ENCODE data around the gene IGSF3.
A peak's percentile ranks its signal among the peaks of the same experiment; 100 is the strongest.

Gene IGSF3

GRCh38 chr1:116553386-116554115 is 114.0 kb downstream of the IGSF3 start:
- DNase-seq, result no peak

GRCh38 chr1:116546354-116546977 is 121.1 kb downstream of the IGSF3 start:
- DNase-seq, result no peak

- no peak for DNase-seq
These were observed 122.2 kb downstream of the IGSF3 start for GRCh38 chr1:116545359-116545705.

GRCh38 chr1:116544588-116545358 is 122.8 kb downstream of the IGSF3 start:
- no peak for DNase-seq

GRCh38 chr1:116540088-116540487 is 127.4 kb downstream of the IGSF3 start:
- peak; percentile 71 for DNase-seq

GRCh38 chr1:116538544-116538943 is 129.0 kb downstream of the IGSF3 start:
- no peak for DNase-seq

- DNase-seq, result peak; percentile 44
These were observed 129.6 kb downstream of the IGSF3 start for GRCh38 chr1:116537898-116538297.

GRCh38 chr1:116537040-116537831 is 130.3 kb downstream of the IGSF3 start:
- DNase-seq, result peak; percentile 44

GRCh38 chr1:116534014-116534739 is 133.4 kb downstream of the IGSF3 start:
- DNase-seq, result no peak

- no peak for DNase-seq
These were observed 134.1 kb downstream of the IGSF3 start for GRCh38 chr1:116533429-116533820.

- DNase-seq, result peak; percentile 81
These were observed 134.7 kb downstream of the IGSF3 start for GRCh38 chr1:116532671-116533428.

GRCh38 chr1:116531917-116532316 is 135.6 kb downstream of the IGSF3 start:
- no peak for DNase-seq

GRCh38 chr1:116529681-116530080 is 137.9 kb downstream of the IGSF3 start:
- no peak for DNase-seq

- no peak for DNase-seq
These were observed 138.3 kb downstream of the IGSF3 start for GRCh38 chr1:116529199-116529631.

- DNase-seq, result no peak
These were observed 139.0 kb downstream of the IGSF3 start for GRCh38 chr1:116528329-116529083.

- DNase-seq, result no peak
These were observed 142.1 kb downstream of the IGSF3 start for GRCh38 chr1:116525440-116525839.

Measured in MV-4-11 (cell line).